HG03521 (cell line): ENCODE measurements around the gene CSRNP3.

Experiments used
- ATAC-seq: cut with Tn5 transposase; IDR thresholded peaks from one replicate; pipeline ENCODE4 v1.9.1; 2021; ENCODE audit warnings: mild to moderate bottlenecking, moderate library complexity; ENCODE audit not compliant: unreplicated experiment

Gene CSRNP3

GRCh38 chr2:165469417-165469816 lies at the start of gene CSRNP3:
Gene CSRNP3 (plus strand): TSS chr2:165469698. CDS start chr2:165595066, 125,368 bp downstream.
- no peak for ATAC-seq

GRCh38 chr2:165420231-165420630 lies 49.3 kb upstream of the CSRNP3 start:
- no peak for ATAC-seq

- no peak for ATAC-seq
Observed at GRCh38 chr2:165423081-165423480, 46.4 kb upstream of the CSRNP3 start.

- ATAC-seq = no peak
Observed at GRCh38 chr2:165425556-165425955, 43.9 kb upstream of the CSRNP3 start.

GRCh38 chr2:165427686-165428085 lies 41.8 kb upstream of the CSRNP3 start:
- no peak for ATAC-seq

GRCh38 chr2:165428926-165429325 lies 40.6 kb upstream of the CSRNP3 start:
- no peak for ATAC-seq

- ATAC-seq = no peak
Observed at GRCh38 chr2:165431014-165431413, 38.5 kb upstream of the CSRNP3 start.

GRCh38 chr2:165432234-165432966 lies 37.1 kb upstream of the CSRNP3 start:
- ATAC-seq = no peak

GRCh38 chr2:165434865-165435496 lies 34.5 kb upstream of the CSRNP3 start:
- ATAC-seq = no peak

GRCh38 chr2:165435611-165436010 lies 33.9 kb upstream of the CSRNP3 start:
- ATAC-seq = no peak

GRCh38 chr2:165436559-165436958 lies 32.9 kb upstream of the CSRNP3 start:
- ATAC-seq = no peak

GRCh38 chr2:165440367-165440766 lies 29.1 kb upstream of the CSRNP3 start:
- no peak for ATAC-seq

GRCh38 chr2:165443511-165443910 lies 26.0 kb upstream of the CSRNP3 start:
- no peak for ATAC-seq

- ATAC-seq = no peak
Observed at GRCh38 chr2:165448406-165448805, 21.1 kb upstream of the CSRNP3 start.

- ATAC-seq = no peak
Observed at GRCh38 chr2:165450156-165450555, 19.3 kb upstream of the CSRNP3 start.

- no peak for ATAC-seq
Observed at GRCh38 chr2:165452327-165452726, 17.2 kb upstream of the CSRNP3 start.

- no peak for ATAC-seq
Observed at GRCh38 chr2:165453561-165454094, 15.9 kb upstream of the CSRNP3 start.

GRCh38 chr2:165454905-165455304 lies 14.6 kb upstream of the CSRNP3 start:
- no peak for ATAC-seq

- no peak for ATAC-seq
Observed at GRCh38 chr2:165456027-165456426, 13.5 kb upstream of the CSRNP3 start.

GRCh38 chr2:165462443-165462842 lies 7.1 kb upstream of the CSRNP3 start:
- ATAC-seq = no peak

- no peak for ATAC-seq
Observed at GRCh38 chr2:165466386-165466785, 3.1 kb upstream of the CSRNP3 start.

- no peak for ATAC-seq
Observed at GRCh38 chr2:165467921-165468320, 1.6 kb upstream of the CSRNP3 start.
